ENCODE measurements around the gene CENPU.
A peak's percentile ranks its signal among the peaks of the same experiment; 100 is the strongest.

Gene CENPU

GRCh38 chr4:184729946-184730345, 4.0 kb downstream of the CENPU start:
- TF ChIP-seq, protein P1, sequence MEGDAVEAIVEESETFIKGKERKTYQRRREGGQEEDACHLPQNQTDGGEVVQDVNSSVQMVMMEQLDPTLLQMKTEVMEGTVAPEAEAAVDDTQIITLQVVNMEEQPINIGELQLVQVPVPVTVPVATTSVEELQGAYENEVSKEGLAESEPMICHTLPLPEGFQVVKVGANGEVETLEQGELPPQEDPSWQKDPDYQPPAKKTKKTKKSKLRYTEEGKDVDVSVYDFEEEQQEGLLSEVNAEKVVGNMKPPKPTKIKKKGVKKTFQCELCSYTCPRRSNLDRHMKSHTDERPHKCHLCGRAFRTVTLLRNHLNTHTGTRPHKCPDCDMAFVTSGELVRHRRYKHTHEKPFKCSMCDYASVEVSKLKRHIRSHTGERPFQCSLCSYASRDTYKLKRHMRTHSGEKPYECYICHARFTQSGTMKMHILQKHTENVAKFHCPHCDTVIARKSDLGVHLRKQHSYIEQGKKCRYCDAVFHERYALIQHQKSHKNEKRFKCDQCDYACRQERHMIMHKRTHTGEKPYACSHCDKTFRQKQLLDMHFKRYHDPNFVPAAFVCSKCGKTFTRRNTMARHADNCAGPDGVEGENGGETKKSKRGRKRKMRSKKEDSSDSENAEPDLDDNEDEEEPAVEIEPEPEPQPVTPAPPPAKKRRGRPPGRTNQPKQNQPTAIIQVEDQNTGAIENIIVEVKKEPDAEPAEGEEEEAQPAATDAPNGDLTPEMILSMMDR (IDR thresholded peaks at IDR 0.05; ENCODE audit: low read length, missing control alignments) = no peak
- DNase-seq (ENCODE audit: low read depth) = no peak
- no peak overlapping the region for H3K4me3 ChIP-seq (replicated peaks; ENCODE audit: low read depth, low read length)

- TF ChIP-seq, protein P1 (IDR thresholded peaks at IDR 0.05; ENCODE audit: low read length, missing control alignments) = no peak
- H3K4me3 ChIP-seq (replicated peaks; ENCODE audit: low read depth, low read length) = no peak overlapping the region
- peak; percentile 88 for DNase-seq (ENCODE audit: low read depth)
These were observed 5.0 kb downstream of the CENPU start for GRCh38 chr4:184728858-184729257.

GRCh38 chr4:184727430-184727829, 6.5 kb downstream of the CENPU start:
- TF ChIP-seq, protein P1 (IDR thresholded peaks at IDR 0.05; ENCODE audit: low read length, missing control alignments) = no peak
- DNase-seq (ENCODE audit: low read depth) = no peak
- no peak overlapping the region for H3K4me3 ChIP-seq (replicated peaks; ENCODE audit: low read depth, low read length)

DNA sequence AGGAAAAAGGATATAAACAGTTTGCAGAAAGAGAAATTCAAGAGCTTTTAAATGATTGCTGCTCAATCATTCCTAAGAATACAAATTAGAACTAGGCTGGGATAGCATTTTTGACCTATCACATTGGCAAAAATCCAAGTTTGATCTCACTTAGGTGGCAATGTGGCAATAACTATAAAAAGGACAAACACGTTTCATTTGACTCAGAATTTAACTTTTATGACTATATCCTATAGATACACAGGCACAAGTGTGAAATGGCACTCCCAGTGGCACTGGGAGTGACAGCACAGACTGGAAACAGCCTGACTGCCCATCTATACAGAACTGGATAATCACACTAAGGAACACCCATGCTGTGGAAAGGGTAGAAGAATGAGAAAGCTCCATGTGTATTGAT, 11.1 kb downstream of the CENPU start:
- H3K4me3 ChIP-seq (replicated peaks; ENCODE audit: low read depth, low read length) = no peak overlapping the region
- TF ChIP-seq, protein P1 (IDR thresholded peaks at IDR 0.05; ENCODE audit: low read length, missing control alignments) = peak; percentile 4
- no peak for DNase-seq (ENCODE audit: low read depth)

- TF ChIP-seq, protein P1 (IDR thresholded peaks at IDR 0.05; ENCODE audit: low read length, missing control alignments) = no peak
- DNase-seq (ENCODE audit: low read depth) = no peak
- no peak overlapping the region for H3K4me3 ChIP-seq (replicated peaks; ENCODE audit: low read depth, low read length)
These were observed 12.6 kb downstream of the CENPU start for GRCh38 chr4:184721254-184721653.

- DNase-seq (ENCODE audit: low read depth) = no peak
- TF ChIP-seq, protein P1 (IDR thresholded peaks at IDR 0.05; ENCODE audit: low read length, missing control alignments) = no peak
- no peak overlapping the region for H3K4me3 ChIP-seq (replicated peaks; ENCODE audit: low read depth, low read length)
These were observed 14.5 kb downstream of the CENPU start for GRCh38 chr4:184719407-184719806.

DNA sequence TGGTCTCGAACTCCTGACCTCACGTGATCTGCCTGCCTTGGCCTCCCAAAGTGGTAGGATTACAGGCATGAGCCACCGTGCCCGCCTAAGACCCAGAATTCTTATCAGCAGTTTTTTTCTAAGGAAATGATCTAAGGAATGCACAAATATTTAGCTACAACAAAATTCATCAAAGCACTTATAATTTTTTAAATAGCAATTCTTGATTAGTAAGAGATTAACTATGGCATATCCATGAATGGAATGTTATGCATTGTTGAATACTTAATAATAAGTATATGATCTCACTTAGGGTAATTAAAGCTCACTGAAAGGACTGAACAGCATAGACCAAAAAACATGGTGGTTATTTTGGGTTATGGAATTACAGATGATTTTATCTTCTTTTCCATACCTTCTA, 18.4 kb downstream of the CENPU start:
- DNase-seq (ENCODE audit: low read depth) = no peak
- H3K4me3 ChIP-seq (replicated peaks; ENCODE audit: low read depth, low read length) = no peak overlapping the region
- TF ChIP-seq, protein P1 (IDR thresholded peaks at IDR 0.05; ENCODE audit: low read length, missing control alignments) = no peak

All from fibroblast of pulmonary artery (primary cell).